G401 (cell line): ENCODE data around the gene UNC5CL. TPM values are rescaled to one million over a fixed set of nuclear protein-coding genes. Genes with fewer than 3 reads are reported as not detected.
"Not testable (repeated sequence)": the region's sequence is repeated elsewhere in the genome, so short reads cannot be mapped to it uniquely, and the experiment has no call there.

Experiments
- DNase-seq: peaks from one replicate; pipeline ENCODE4 v3.0.0-alpha.2; 2015; ENCODE audit warnings: low spot score
- in situ Hi-C: cut with HindIII; loops from 2 replicates; pipeline ENCODE4 v1.10.0; 2016; ENCODE audit warnings: low sequenced_read_pairs, mixed read lengths
- total RNA-seq: library from RNA; depleted of rRNA; stranded (reverse); fragments of >200 nt; shearing (Covaris generic); gene quantifications from 2 replicates; pipeline ENCODE4 v1.2.3, GENCODE V29; 2014

The UNC5CL gene
- total RNA-seq, 1 experiment from 2014 or later, result 0.71 TPM

GRCh38 chr6:41021832-41022231 is 17.2 kb downstream of the UNC5CL start:
- no peak for DNase-seq
- in situ Hi-C loops, result no loop called here

GRCh38 chr6:41017663-41018062 is 21.4 kb downstream of the UNC5CL start:
- no peak for DNase-seq
- in situ Hi-C loops, result no loop called here

- in situ Hi-C loops, DNase-seq: not testable (repeated sequence)
Observed at GRCh38 chr6:41015860-41016259, 23.2 kb downstream of the UNC5CL start.

DNA sequence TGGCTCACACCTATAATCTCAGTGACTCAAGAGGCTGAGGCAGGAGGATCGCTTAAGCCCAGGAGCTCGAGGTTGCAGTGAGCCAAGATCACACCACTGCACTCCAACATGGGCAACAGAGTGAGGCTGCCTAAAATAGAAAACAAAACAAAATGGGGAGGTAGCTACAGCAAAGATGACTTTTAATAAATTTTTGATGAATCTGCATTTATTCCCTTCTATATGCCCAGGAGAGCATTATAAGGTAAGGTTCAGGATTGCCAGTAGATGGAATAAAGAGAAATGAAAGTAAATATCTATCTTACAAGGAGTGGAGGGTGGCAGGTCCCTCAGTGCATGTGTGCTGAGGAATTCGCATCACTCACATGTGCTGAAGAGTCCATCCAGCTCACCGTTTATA is 24.2 kb downstream of the UNC5CL start:
- in situ Hi-C loops, result no loop called here
- DNase-seq, result no peak

DNA sequence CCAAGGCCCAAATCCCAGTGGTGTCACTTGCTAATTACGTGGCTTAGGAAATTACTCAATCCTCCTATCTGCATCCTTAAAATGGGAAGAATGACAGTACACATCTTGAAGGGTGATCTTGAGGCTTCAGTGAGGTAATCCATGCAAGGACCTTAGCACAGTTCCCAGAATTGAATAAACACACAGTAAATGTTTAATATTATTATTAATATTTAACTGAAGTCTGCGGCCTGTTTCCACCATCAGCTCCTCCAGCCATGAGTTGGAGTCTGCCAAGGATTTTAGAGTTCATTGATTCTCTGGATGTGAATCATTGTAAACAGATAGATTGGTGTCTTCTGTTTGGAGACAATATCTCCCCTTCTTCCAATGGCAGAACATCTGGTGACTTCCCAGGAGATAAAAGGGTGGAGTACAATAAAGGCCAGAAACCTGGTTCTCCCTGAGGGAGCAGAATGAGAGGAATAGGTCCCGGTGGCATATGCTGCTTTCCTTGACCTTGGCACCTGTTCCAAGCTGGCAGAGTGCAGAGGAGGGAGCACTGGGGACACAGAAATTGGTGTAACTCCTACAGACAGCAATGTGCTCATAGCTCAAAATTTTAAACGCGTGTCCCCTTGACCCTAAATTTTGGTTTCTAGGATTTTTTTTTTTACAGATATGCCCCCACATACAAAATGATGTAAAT is 25.4 kb downstream of the UNC5CL start:
- in situ Hi-C loops, result no loop called here
- DNase-seq, result peak; percentile 20

- DNase-seq, result no peak
- in situ Hi-C loops, result no loop called here
Observed at GRCh38 chr6:41011673-41012072, 27.3 kb downstream of the UNC5CL start.

DNA sequence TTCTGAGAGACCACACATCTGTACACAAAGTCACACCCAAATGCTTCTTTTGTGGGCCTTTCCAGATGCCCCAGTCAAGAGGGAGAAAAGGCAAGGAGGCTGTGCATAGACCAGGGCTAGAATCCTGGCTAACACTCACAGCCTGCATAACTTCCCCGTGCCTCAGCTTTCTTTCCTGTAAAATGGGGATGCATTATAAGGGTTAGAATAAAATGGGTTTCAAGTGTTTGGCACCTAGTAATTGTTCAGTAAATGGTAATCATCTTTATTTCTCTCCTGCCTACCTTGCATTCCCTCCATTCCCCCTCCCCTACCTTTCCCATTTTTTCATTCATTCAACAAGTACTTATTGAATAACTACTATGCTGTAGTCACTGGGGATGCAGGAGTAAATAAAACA is 29.4 kb downstream of the UNC5CL start:
- no peak for DNase-seq
- in situ Hi-C loops, result no loop called here

GRCh38 chr6:41008011-41008410 is 31.0 kb downstream of the UNC5CL start:
- DNase-seq, result no peak
- in situ Hi-C loops, result no loop called here

DNA sequence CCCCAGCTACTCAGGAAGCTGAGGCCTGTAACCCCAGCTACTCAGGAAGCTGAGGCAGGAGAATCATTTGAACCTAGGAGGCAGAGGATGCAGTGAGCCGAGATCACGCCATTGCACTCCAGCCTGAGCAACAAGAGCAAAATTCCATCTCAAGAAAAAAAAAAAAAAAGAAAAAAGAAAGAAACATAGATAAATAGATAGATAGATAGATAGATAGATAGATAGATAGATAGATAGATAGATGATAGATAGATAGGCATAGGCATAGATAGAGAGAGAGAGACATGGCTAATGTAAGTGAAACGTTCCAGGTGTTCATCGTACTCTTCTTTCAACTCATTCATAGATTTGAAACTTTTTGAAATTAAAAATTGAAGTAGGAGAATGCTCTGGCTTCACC is 32.0 kb downstream of the UNC5CL start:
- in situ Hi-C loops, DNase-seq: not testable (repeated sequence)

- in situ Hi-C loops, result not testable (repeated sequence)
Observed at GRCh38 chr6:41006217-41006616, 32.8 kb downstream of the UNC5CL start.

DNA sequence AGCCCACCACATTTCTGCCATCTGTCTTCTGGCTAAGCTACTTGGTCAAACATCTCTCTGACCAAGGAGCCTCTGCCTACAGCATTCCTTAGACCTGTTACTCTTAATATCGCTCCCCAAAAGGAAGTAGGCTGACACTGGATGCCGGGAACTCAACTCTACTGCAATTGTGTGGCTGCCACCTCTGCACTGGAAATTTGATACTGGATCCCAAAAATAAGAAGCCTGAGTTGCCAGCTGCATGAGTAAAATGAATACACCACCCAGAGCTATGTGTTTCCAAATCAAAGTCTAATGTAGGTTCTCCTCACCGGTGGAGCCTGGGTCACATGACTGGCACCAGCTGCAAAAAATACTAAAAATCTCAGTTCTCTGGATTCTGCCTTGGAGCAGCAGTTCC is 36.9 kb downstream of the UNC5CL start:
- in situ Hi-C loops, result no loop called here
- no peak for DNase-seq

More at GRCh38 chr6:41006217-41006616, 32.8 kb downstream of the UNC5CL start:
- DNase-seq, result peak; percentile 15

DNA sequence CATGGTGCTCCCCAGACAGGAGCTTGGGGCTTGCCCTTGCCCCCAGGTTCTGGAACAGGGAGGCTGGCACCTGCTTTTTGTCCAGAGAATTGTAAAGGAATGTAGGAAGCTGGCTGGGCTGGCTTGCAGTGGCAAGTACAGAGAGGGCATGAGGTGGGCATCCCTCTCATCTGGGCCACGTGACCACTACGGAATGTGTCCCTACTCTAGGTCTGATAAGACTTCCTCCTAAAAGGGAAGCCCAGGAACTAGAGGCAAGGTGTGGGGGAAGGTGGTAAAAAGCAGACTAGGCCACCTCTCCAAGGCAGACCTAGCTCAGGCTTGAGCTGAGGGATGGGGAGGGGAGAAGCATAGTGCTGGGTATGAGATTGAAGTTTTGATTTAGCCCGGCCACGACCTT is 38.8 kb downstream of the UNC5CL start:
- in situ Hi-C loops, result no loop called here

GRCh38 chr6:40999569-40999968 is 39.5 kb downstream of the UNC5CL start:
- peak; percentile 4 for DNase-seq
- in situ Hi-C loops, result no loop called here

More for the DNA sequence above, 38.8 kb downstream of the UNC5CL start:
- DNase-seq, result no peak

DNA sequence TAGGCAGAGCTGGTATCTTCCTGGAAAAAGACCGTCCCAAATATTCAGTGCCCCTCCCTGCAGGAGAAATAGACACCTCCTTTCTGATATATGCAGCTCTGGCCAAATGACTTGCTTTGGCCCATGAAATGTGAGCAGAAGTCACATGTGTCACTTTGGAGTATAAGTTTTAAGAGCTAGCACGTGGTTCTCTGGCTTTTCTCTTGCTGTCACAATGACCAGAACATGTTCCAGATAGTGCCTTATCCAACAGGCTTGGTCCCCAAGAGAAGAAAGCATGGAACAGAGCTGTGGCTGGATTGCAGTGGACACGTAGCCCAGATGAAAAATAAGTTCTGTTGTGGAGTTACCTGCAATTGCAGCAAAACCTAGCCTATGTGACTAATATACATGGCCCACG is 40.4 kb downstream of the UNC5CL start:
- DNase-seq, result no peak
- in situ Hi-C loops, result no loop called here

DNA sequence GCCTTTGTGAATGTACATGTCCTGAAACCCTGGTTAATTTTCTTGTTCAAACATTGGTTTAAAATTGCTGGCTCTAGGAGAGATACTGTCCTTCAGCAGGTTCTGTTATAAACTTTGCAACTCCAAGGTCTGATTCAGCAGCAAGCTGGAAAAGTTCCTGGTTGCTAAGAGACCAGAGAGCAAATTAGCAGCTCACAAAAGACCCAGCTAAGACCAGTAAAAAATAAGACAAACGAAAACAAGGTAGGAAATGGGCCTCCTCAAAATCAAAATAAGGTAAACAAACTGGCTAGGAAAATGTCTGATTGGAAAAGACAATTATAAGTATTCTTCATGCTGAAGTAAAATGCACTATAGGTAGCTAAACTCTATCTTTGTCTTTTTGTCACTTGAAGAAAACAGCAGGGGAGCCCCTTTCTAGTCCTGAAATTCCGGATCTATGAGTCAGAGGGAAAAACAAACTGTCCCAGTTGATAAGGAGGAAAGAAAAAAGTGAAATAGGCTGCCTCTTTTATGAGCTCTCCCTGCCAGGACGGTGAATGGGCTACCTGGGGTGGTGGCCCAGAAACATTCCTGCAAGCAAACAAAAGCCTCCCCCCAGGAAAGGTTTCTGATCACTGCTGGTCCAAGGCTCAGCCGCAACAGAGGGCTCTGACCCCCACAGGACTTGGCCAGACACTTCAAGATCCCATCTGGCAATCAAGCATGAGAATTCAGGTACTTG is 41.6 kb downstream of the UNC5CL start:
- DNase-seq, result no peak
- in situ Hi-C loops, result no loop called here

GRCh38 chr6:40996591-40997233 is 42.3 kb downstream of the UNC5CL start:
- in situ Hi-C loops, result no loop called here

DNA sequence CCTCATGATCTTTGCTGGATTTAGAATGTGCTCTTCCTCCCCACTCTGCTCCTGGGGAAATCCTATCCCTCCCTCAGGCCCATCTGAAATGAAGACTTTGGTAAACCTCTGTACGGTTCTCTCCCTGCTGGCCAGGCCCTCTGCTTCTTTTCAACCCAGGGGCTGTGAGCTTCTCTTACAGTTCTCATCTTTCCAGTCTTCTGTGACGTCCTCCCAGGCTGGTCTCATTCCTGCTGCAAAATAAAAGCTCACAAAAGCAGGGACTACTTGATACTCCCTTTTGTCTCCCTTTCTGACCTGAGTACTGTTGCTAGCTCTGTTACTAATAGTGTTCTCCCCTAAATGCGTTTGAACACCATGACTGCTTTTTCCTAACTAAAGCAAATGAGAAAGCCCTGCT is 46.3 kb downstream of the UNC5CL start:
- in situ Hi-C loops, result no loop called here

More at GRCh38 chr6:40996591-40997233, 42.3 kb downstream of the UNC5CL start:
- no peak for DNase-seq

DNA sequence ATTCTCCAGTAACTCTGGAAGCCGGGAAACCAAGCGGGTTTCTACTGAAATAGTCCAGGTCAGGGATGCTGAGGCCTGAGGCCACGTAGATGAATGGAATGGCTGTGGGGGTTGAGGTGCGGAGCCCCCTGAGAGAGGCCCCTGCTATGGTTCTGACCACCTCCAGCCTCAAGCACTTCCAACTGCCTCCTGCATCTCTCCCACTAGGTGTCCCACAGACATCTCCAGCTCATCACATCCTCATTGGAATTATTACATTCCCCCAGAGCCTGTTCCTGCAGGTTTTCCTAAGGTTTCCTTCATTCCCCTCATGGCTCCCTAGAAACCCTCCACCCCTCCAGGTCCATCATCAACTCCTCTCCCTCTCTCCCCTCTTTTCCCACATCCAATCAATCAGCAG is 48.7 kb downstream of the UNC5CL start:
- DNase-seq, result no peak
- in situ Hi-C loops, result no loop called here

More for the DNA sequence above, 46.3 kb downstream of the UNC5CL start:
- DNase-seq, result no peak

- no peak for DNase-seq
- in situ Hi-C loops, result no loop called here
Observed at GRCh38 chr6:40989204-40990169, 49.5 kb downstream of the UNC5CL start.
